DND-41 (cell line): Measurements from ENCODE around the gene DSCAM.

ENCODE experiments used
- ATAC-seq: fragments of 200-7000 bp; cut with Tn5 transposase; 3 replicates; pipeline ENCODE4 v1.9.1; 2021; ENCODE audit warnings: low read depth; ENCODE audit not compliant: insufficient read depth
- DNase-seq: peaks from one replicate; pipeline ENCODE4 v3.0.0-alpha.2; 2020
- H2AFZ ChIP-seq: 2 replicates; pipeline ENCODE4 v1.6.0; 2012; ENCODE audit warnings: low read depth, low read length
- H3K27ac ChIP-seq: 2 replicates; pipeline ENCODE4 v1.5.1; 2012; ENCODE audit warnings: low read length, inconsistent platforms
- H3K27me3 ChIP-seq: fragments of 200-600 bp; sonication (generic); 2 replicates; pipeline ENCODE4 v1.6.0; 2012; ENCODE audit warnings: low read length, mild to moderate bottlenecking, inconsistent platforms; ENCODE audit not compliant: insufficient read depth, poor library complexity
- H3K36me3 ChIP-seq: 2 replicates; pipeline ENCODE4 v1.5.1; 2012; ENCODE audit warnings: low read length, inconsistent platforms; ENCODE audit not compliant: insufficient read depth
- H3K4me1 ChIP-seq: 2 replicates; pipeline ENCODE4 v1.5.1; 2012; ENCODE audit warnings: mild to moderate bottlenecking, low read length; ENCODE audit not compliant: insufficient read depth
- H3K4me2 ChIP-seq: 2 replicates; pipeline ENCODE4 v1.6.0; 2012; ENCODE audit warnings: mild to moderate bottlenecking, moderate library complexity, low read length, inconsistent platforms; ENCODE audit not compliant: insufficient read depth
- H3K4me3 ChIP-seq, 2 experiments: fragments of 200-600 bp in 1 of 2; shearing (Covaris generic) in 1 of 2; 2 replicates each; pipeline ENCODE4 v1.5.1; 2012 to 2016; ENCODE audit warnings: inconsistent platforms in 2 of 2, low read length in 2 of 2, mild to moderate bottlenecking in 2 of 2, low read depth in 1 of 2, moderate library complexity in 1 of 2
- H3K79me2 ChIP-seq: 2 replicates; pipeline ENCODE4 v1.6.0; 2012; ENCODE audit warnings: low read length, inconsistent platforms; ENCODE audit not compliant: insufficient read depth
- H3K9ac ChIP-seq: 2 replicates; pipeline ENCODE4 v1.6.0; 2012; ENCODE audit warnings: low read depth, mild to moderate bottlenecking, inconsistent platforms, low read length, moderate library complexity
- H3K9me3 ChIP-seq: 2 replicates; pipeline ENCODE4 v1.5.1; 2012; ENCODE audit warnings: low read length, moderate library complexity, mild to moderate bottlenecking, inconsistent platforms; ENCODE audit not compliant: insufficient read depth, severe bottlenecking
- H4K20me1 ChIP-seq: 2 replicates; pipeline ENCODE4 v1.6.0; 2012; ENCODE audit warnings: low read length; ENCODE audit not compliant: insufficient read depth
- EZH2 ChIP-seq: IDR thresholded peaks from 3 replicates; pipeline ENCODE4 v1.6.1; 2012; ENCODE audit warnings: borderline replicate concordance, low read depth, mild to moderate bottlenecking, moderate library complexity, low read length, inconsistent platforms; ENCODE audit not compliant: severe bottlenecking
- TF ChIP-seq, protein P1 (sequence below): IDR thresholded peaks from 2 replicates; pipeline ENCODE4 v1.5.1; 2012; ENCODE audit warnings: borderline replicate concordance, low read length, moderate library complexity, mild to moderate bottlenecking; ENCODE audit not compliant: poor library complexity, severe bottlenecking; ENCODE audit errors: extremely low read depth

Gene DSCAM

DNA sequence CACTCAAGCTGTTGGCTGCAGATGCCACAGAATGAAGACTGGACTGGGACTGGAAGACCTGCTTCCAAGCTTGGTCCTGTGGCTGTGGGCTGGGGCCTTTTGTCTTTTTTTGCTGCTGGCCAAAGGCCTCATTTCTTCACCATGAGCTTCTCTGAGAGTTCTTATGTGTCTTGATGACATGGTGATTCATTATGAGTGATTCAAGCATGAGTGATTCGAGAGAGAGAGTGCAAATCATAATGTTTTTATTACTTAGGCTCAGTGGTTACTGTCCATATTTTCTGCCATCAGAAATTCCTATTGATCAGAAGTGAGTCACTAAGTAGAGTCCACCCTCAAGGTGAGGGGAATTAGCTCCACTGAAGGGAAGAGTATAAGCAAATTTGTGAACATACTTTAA lies 885.7 kb downstream of the DSCAM start:
- no peak for ATAC-seq
- no peaks in the 10 kb centered on the region for H3K36me3 ChIP-seq

More for the DNA sequence above, 885.7 kb downstream of the DSCAM start:
- Histone ChIP-seq H3K27ac (no peak overlapping the region), H2AFZ (no peak overlapping the region), H3K4me1 (no peaks in the 10 kb centered on the region), H3K9me3 (peaks cover 6% of the 10 kb centered on the region), H3K9ac (no peak overlapping the region), H3K27me3 (no peaks in the 10 kb centered on the region), H3K79me2 (no peaks in the 10 kb centered on the region), H4K20me1 (no peaks in the 10 kb centered on the region), H3K4me2 (no peak overlapping the region), H3K4me3 (no peak overlapping the region)
- no peak for DNase-seq
- TF ChIP-seq, protein P1, sequence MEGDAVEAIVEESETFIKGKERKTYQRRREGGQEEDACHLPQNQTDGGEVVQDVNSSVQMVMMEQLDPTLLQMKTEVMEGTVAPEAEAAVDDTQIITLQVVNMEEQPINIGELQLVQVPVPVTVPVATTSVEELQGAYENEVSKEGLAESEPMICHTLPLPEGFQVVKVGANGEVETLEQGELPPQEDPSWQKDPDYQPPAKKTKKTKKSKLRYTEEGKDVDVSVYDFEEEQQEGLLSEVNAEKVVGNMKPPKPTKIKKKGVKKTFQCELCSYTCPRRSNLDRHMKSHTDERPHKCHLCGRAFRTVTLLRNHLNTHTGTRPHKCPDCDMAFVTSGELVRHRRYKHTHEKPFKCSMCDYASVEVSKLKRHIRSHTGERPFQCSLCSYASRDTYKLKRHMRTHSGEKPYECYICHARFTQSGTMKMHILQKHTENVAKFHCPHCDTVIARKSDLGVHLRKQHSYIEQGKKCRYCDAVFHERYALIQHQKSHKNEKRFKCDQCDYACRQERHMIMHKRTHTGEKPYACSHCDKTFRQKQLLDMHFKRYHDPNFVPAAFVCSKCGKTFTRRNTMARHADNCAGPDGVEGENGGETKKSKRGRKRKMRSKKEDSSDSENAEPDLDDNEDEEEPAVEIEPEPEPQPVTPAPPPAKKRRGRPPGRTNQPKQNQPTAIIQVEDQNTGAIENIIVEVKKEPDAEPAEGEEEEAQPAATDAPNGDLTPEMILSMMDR = no peak
- TF ChIP-seq EZH2 = no peak
